Endothelial cell (in vitro differentiated cells): ENCODE results near the gene CHRM5. TPM values are rescaled to one million over a fixed set of nuclear protein-coding genes. Genes with fewer than 3 reads are reported as not detected.

Source experiments
- DNase-seq: peaks from one replicate; pipeline ENCODE4 v3.0.0; 2021; ENCODE audit warnings: low spot score
- H3K27ac Mint-ChIP-seq: one replicate; pipeline ENCODE4 v1.8.0; 2021; ENCODE audit warnings: mixed read lengths, inconsistent platforms; ENCODE audit not compliant: unreplicated experiment
- H3K27me3 Mint-ChIP-seq: one replicate; pipeline ENCODE4 v1.8.0; 2021; ENCODE audit warnings: mild to moderate bottlenecking, moderate library complexity, mixed read lengths, inconsistent platforms; ENCODE audit not compliant: unreplicated experiment
- H3K36me3 Mint-ChIP-seq: one replicate; pipeline ENCODE4 v1.8.0; 2021; ENCODE audit warnings: mild to moderate bottlenecking, low read depth, mixed read lengths, inconsistent platforms; ENCODE audit not compliant: unreplicated experiment
- H3K4me1 Mint-ChIP-seq: one replicate; pipeline ENCODE4 v1.8.0; 2021; ENCODE audit warnings: mild to moderate bottlenecking, mixed read lengths, inconsistent platforms; ENCODE audit not compliant: unreplicated experiment
- H3K4me3 Mint-ChIP-seq: one replicate; pipeline ENCODE4 v1.8.0; 2021; ENCODE audit warnings: mild to moderate bottlenecking, mixed read lengths, inconsistent platforms; ENCODE audit not compliant: unreplicated experiment
- H3K9me3 Mint-ChIP-seq: one replicate; pipeline ENCODE4 v1.8.0; 2021; ENCODE audit warnings: mixed read lengths, inconsistent platforms; ENCODE audit not compliant: unreplicated experiment
- total RNA-seq: library from RNA; stranded (reverse); fragmentation: NEBNext Ultra II Directional; extraction: Animal tissue kit (Norgen Biotek cat#: 25700); gene quantifications from one replicate; pipeline ENCODE4 v1.2.1, GENCODE V29; 2021; ENCODE audit not compliant: unreplicated experiment
- TF ChIP-seq, protein P1 (sequence below): fragments of 200-600 bp; sonication (generic); IDR thresholded peaks from one replicate; pipeline ENCODE4 v1.5.0; 2021; ENCODE audit warnings: antibody characterized with exemption; ENCODE audit not compliant: unreplicated experiment

The CHRM5 gene
- total RNA-seq, 1 donor from 2014 or later: not detected

DNA sequence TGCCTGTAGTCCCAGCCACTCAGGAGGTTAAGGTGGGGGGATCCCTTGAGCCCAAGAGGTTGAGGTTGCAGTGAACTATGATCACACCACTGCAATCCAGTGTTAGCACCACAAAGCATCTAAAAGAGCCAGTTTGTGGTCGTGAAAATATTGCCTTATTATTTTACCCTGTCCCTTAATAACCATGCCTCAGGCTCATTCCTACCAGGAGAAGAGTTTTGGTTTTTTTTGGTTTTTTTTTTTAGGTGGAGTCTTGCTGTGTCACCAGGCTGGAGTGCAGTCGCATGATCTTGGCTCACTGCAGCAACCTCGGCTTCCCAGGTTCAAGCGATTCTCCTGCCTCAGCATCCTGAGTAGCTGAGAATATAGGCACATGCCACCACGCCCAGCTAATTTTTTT, 88.6 kb downstream of the CHRM5 start:
- no peaks in the 10 kb centered on the region for H3K36me3 Mint-ChIP-seq
- no peak overlapping the region for H3K4me3 Mint-ChIP-seq
- H3K27ac Mint-ChIP-seq: no peak overlapping the region
- H3K4me1 Mint-ChIP-seq: no peaks in the 10 kb centered on the region
- TF ChIP-seq, protein P1, sequence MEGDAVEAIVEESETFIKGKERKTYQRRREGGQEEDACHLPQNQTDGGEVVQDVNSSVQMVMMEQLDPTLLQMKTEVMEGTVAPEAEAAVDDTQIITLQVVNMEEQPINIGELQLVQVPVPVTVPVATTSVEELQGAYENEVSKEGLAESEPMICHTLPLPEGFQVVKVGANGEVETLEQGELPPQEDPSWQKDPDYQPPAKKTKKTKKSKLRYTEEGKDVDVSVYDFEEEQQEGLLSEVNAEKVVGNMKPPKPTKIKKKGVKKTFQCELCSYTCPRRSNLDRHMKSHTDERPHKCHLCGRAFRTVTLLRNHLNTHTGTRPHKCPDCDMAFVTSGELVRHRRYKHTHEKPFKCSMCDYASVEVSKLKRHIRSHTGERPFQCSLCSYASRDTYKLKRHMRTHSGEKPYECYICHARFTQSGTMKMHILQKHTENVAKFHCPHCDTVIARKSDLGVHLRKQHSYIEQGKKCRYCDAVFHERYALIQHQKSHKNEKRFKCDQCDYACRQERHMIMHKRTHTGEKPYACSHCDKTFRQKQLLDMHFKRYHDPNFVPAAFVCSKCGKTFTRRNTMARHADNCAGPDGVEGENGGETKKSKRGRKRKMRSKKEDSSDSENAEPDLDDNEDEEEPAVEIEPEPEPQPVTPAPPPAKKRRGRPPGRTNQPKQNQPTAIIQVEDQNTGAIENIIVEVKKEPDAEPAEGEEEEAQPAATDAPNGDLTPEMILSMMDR: no peak
- DNase-seq: no peak
- H3K9me3 Mint-ChIP-seq: no peaks in the 10 kb centered on the region
- H3K27me3 Mint-ChIP-seq: peaks cover 1% of the 10 kb centered on the region

DNA sequence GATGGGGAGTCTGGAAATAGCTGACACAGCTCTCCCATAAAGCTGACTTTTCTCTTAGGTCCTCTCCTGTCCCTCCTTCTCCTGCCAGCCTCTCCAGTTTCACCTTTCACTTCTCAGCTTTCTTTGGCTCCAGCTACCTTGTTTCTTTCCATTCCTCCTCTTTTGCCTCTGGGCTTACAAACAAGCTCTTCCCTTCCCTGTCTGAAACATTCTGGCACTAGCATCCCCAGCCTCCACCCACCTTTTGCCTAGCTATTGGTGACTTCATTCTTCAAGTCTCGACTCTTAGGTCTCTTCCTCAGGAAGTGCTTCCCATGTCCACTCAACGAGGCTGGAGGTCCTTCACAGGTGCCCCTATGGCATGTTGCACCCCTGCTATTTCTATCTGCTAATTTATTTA, 91.2 kb downstream of the CHRM5 start:
- H3K4me3 Mint-ChIP-seq: no peak overlapping the region
- no peaks in the 10 kb centered on the region for H3K9me3 Mint-ChIP-seq
- no peaks in the 10 kb centered on the region for H3K27me3 Mint-ChIP-seq
- peaks cover 8% of the 10 kb centered on the region for H3K4me1 Mint-ChIP-seq
- TF ChIP-seq, protein P1: no peak
- no peak for DNase-seq
- no peaks in the 10 kb centered on the region for H3K36me3 Mint-ChIP-seq
- no peak overlapping the region for H3K27ac Mint-ChIP-seq

DNA sequence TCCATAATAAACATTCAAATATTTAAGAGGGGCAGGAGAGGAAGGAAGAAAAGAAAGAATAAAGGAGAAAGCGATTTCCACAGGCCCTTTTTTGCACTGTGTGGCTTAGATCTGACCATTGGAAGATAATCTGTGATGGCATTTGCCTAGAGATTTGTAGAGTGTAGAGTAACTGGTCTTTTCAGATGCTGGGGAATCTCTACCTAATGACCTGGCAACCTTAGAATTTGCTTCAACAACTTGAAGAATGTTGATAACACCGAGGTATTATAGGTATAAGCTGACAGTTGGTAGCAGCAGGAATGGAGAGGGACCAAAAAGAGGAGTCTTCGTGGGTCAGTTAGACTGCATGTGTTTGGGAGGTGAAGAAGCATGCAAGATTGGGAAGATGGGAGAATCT, 91.6 kb downstream of the CHRM5 start:
- DNase-seq: no peak
- H3K4me3 Mint-ChIP-seq: no peak overlapping the region
- H3K9me3 Mint-ChIP-seq: no peaks in the 10 kb centered on the region
- H3K27me3 Mint-ChIP-seq: no peaks in the 10 kb centered on the region
- TF ChIP-seq, protein P1: no peak
- peaks cover 9% of the 10 kb centered on the region for H3K4me1 Mint-ChIP-seq
- no peak overlapping the region for H3K27ac Mint-ChIP-seq
- H3K36me3 Mint-ChIP-seq: no peaks in the 10 kb centered on the region

DNA sequence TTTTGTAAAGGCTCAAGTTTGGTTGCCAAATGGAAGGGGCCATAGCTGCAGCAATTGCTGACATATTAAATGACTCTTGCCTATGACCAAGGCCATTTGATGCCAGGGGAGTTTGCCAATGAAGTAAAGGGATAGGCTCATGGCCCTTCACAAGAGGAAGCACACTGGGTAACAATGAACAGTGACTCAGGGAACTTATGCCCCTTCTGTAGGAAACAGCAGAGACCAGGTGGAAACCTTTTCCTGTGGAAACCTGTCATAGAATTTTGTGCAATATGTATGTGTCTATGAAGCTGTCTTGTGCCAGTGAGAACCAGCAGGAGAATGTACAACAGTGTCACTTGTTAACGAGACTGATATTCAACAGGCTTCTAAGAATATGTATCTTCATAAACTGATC, 96.1 kb downstream of the CHRM5 start:
- H3K4me1 Mint-ChIP-seq: peaks cover 9% of the 10 kb centered on the region
- H3K4me3 Mint-ChIP-seq: no peak overlapping the region
- no peaks in the 10 kb centered on the region for H3K27me3 Mint-ChIP-seq
- TF ChIP-seq, protein P1: no peak
- H3K9me3 Mint-ChIP-seq: no peaks in the 10 kb centered on the region
- DNase-seq: no peak
- H3K36me3 Mint-ChIP-seq: no peaks in the 10 kb centered on the region
- no peak overlapping the region for H3K27ac Mint-ChIP-seq

GRCh38 chr15:34065261-34065660, 97.0 kb downstream of the CHRM5 start:
- no peak overlapping the region for H3K27ac Mint-ChIP-seq
- H3K36me3 Mint-ChIP-seq: no peaks in the 10 kb centered on the region

More at GRCh38 chr15:34065261-34065660, 97.0 kb downstream of the CHRM5 start:
- TF ChIP-seq, protein P1: no peak
- Mint-ChIP-seq H3K4me1 (peaks cover 9% of the 10 kb centered on the region), H3K9me3 (no peaks in the 10 kb centered on the region), H3K27me3 (peaks cover 2% of the 10 kb centered on the region), H3K4me3 (no peak overlapping the region)
- no peak for DNase-seq
